ENCODE measurements around the gene WHAMM. TPM values are rescaled to one million over a fixed set of nuclear protein-coding genes. Genes with fewer than 3 reads are reported as not detected.

The WHAMM gene
- total and polyA plus RNA-seq, 2 donors (not counting 3 experiments of a cell fraction or from before 2014, with no cell fraction given): 4.1 to 9.4 TPM

- FAIRE-seq (no peak), DNase-seq (ENCODE audit: low read depth, low spot score) (no peak)
- H3K9ac ChIP-seq (replicated peaks; ENCODE audit: extremely low read depth, insufficient read depth, low read length): no peak overlapping the region
- no peaks in the 10 kb centered on the region for H3K79me2 ChIP-seq (ENCODE audit: control insufficient read depth, insufficient read depth, low read length)
- no peaks in the 10 kb centered on the region for H3K4me1 ChIP-seq (ENCODE audit: control insufficient read depth, extremely low read depth, insufficient read depth, low read length)
- H3K36me3 ChIP-seq (ENCODE audit: control insufficient read depth in 2 of 2, extremely low read depth in 1 of 2, insufficient read depth in 2 of 2, low read length in 2 of 2): no peaks in the 10 kb centered on the region
- TF ChIP-seq FOS (IDR thresholded peaks at IDR 0.05; ENCODE audit: borderline replicate concordance, insufficient read depth, low read length) (no peak), POLR2AphosphoS5 (IDR thresholded peaks at IDR 0.05; ENCODE audit: insufficient read depth, low read depth, low read length) (no peak), POLR2A (IDR thresholded peaks at IDR 0.05; ENCODE audit: low read depth, low read length) (no peak), EZH2 (IDR thresholded peaks at IDR 0.05; ENCODE audit: borderline replicate concordance, low read depth, low read length, severe bottlenecking) (no peak), CTCF (IDR thresholded peaks at IDR 0.05; ENCODE audit: extremely low read depth in 1 of 2, insufficient read depth in 1 of 2, low read depth in 1 of 2, low read length in 2 of 2) (no peak), MAX (IDR thresholded peaks at IDR 0.05; ENCODE audit: insufficient read depth, insufficient read length) (no peak), JUN (IDR thresholded peaks at IDR 0.05; ENCODE audit: borderline replicate concordance, insufficient read depth, insufficient read length, low read depth) (no peak)
- no peak overlapping the region for H3K27ac ChIP-seq (ENCODE audit: insufficient read depth, low read depth, low read length)
- H4K20me1 ChIP-seq (replicated peaks; ENCODE audit: control insufficient read depth, extremely low read depth, insufficient read depth, low read length): no peaks in the 10 kb centered on the region
- BruUV-seq (replicated peaks): no TSS peak
- no peak overlapping the region for H3K4me2 ChIP-seq (ENCODE audit: insufficient read depth, low read length)
- ChIA-PET POLR2A (interaction anchor here (1.6 kb wide), 1 partner anchor 38 kb away, joined by 3 read pairs; no protein-coding TSS in a partner anchor), CTCF (interaction anchor here (1.1 to 1.9 kb wide), 6 partner anchors 8 to 152 kb away, joined by 4 to 14 read pairs (median 6); no protein-coding TSS in a partner anchor)
- no peak overlapping the region for H3K4me3 ChIP-seq (replicated peaks in 1 of 3; ENCODE audit: insufficient read depth in 1 of 3, low read depth in 1 of 3, low read length in 3 of 3)
- intact Hi-C loops (cut with micrococcal nuclease) (loop anchor here (2.0 to 10.0 kb wide), 2 partner anchors 38 to 106 kb away; partner anchors contain the start of gene HOMER2), dilution Hi-C loops (cut with MboI; ENCODE audit: extremely low pct_ligation_motif_present, low sequenced_read_pairs) (no loop called here)
- peaks cover 0 to 5% of the 10 kb centered on the region in 2 experiments for H3K27me3 ChIP-seq (ENCODE audit: control insufficient read depth in 2 of 2, insufficient read depth in 2 of 2, low read length in 2 of 2)
- no peaks in the 10 kb centered on the region for H3K9me1 ChIP-seq (replicated peaks; ENCODE audit: control insufficient read depth, extremely low read depth, insufficient read depth, low read length)
- no peak overlapping the region for H2AFZ ChIP-seq (ENCODE audit: low read depth, low read length)
- no peaks in the 10 kb centered on the region for H3K9me3 ChIP-seq (replicated peaks; ENCODE audit: control insufficient read depth, insufficient read depth, low read length)
Measured at GRCh38 chr15:82848241-82848993, 39.0 kb downstream of the WHAMM start.
